GM12865 (cell line): ENCODE data around the gene IL11RA.

Source experiments
- DNase-seq: peaks from one replicate; pipeline ENCODE4 v3.0.0; 2010; ENCODE audit warnings: low read depth
- H3K4me3 ChIP-seq: 2 replicates; pipeline ENCODE4 v1.5.1; 2011; ENCODE audit warnings: mild to moderate bottlenecking, low read depth, low read length, control low read depth
- TF ChIP-seq, protein P1 (sequence below): IDR thresholded peaks from 2 replicates; pipeline ENCODE4 v1.5.1; 2011; ENCODE audit warnings: low read length, control low read depth, low read depth, inconsistent platforms; ENCODE audit not compliant: insufficient read depth; ENCODE audit errors: missing control alignments

IL11RA gene

DNA sequence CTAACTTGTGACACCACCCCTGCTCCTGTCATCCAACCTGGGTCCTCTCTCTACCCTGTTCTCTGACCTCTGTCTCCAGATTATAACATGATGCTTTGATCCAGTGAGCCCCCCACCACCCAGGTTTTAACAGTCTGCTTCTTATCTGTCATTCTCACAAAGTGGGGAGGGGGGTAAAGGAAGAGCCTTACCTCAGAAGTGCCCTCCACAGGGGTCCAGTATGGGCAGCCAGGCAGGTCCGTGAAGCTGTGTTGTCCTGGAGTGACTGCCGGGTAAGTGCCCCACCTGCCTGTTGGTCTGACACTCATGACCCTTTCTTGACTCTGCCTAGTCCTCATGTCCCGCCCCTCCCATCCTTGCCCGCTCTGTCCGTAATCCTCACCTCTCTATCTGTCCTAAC, 3.4 kb downstream of the IL11RA start:
- TF ChIP-seq, protein P1, sequence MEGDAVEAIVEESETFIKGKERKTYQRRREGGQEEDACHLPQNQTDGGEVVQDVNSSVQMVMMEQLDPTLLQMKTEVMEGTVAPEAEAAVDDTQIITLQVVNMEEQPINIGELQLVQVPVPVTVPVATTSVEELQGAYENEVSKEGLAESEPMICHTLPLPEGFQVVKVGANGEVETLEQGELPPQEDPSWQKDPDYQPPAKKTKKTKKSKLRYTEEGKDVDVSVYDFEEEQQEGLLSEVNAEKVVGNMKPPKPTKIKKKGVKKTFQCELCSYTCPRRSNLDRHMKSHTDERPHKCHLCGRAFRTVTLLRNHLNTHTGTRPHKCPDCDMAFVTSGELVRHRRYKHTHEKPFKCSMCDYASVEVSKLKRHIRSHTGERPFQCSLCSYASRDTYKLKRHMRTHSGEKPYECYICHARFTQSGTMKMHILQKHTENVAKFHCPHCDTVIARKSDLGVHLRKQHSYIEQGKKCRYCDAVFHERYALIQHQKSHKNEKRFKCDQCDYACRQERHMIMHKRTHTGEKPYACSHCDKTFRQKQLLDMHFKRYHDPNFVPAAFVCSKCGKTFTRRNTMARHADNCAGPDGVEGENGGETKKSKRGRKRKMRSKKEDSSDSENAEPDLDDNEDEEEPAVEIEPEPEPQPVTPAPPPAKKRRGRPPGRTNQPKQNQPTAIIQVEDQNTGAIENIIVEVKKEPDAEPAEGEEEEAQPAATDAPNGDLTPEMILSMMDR: no peak
- no peak for DNase-seq
- no peak overlapping the region for H3K4me3 ChIP-seq

DNA sequence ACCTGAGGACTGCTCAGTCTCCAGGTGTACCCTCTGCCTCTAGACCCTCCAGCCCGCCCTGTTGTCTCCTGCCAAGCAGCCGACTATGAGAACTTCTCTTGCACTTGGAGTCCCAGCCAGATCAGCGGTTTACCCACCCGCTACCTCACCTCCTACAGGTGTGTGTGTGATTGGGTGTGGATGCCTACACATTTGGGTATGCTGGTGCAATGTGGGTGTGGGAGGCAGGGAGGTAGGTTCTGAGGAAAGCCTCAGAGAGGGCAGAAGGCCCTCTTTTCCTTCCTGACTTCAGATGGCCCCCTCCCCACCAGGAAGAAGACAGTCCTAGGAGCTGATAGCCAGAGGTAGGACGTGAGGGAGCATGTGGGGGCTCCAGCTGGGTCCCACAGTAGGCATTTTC, 5.0 kb downstream of the IL11RA start:
- no peak for DNase-seq
- TF ChIP-seq, protein P1: no peak
- H3K4me3 ChIP-seq: no peak overlapping the region

DNA sequence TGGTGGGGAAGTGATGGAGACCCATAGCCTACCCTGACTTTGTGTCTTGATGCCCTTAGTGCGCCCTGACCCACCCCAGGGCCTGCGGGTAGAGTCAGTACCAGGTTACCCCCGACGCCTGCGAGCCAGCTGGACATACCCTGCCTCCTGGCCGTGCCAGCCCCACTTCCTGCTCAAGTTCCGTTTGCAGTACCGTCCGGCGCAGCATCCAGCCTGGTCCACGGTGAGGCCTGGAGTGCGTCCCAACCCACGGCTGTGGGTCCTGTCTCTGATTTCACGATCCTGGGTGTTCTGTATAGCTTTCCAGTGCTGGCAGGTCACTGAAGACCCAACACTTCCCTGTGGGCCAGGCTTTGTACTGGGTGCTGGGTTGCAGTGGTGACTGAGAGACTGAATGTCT, 6.5 kb downstream of the IL11RA start:
- TF ChIP-seq, protein P1: no peak
- no peak for DNase-seq
- H3K4me3 ChIP-seq: no peak overlapping the region

DNA sequence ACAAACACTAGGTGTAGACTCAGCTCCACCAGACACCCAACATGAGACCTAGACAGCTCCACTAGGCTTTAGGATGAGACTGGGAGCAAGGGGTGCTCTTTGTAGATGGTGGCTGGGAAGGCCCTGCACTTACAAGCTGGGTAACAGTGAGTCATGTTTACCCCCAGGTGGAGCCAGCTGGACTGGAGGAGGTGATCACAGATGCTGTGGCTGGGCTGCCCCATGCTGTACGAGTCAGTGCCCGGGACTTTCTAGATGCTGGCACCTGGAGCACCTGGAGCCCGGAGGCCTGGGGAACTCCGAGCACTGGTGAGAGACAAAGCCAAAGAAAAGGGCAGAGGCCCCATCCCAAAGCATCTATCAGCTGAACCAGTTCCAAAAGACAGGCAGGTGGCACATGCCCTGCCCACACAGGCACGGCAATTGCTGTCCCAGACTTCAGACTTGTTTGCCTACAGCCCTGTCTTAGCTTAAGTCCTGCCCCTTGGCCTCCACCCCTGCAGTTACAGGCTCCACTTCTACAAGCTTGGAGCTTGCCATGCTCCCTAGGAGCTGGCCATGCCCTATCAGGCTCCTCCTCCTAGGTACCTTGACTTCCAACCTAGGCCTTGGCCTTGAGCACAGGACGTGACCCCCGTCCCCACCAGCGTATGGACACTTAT, 7.7 kb downstream of the IL11RA start:
- TF ChIP-seq, protein P1: no peak
- DNase-seq: peak; percentile 37
- H3K4me3 ChIP-seq: no peak overlapping the region

DNA sequence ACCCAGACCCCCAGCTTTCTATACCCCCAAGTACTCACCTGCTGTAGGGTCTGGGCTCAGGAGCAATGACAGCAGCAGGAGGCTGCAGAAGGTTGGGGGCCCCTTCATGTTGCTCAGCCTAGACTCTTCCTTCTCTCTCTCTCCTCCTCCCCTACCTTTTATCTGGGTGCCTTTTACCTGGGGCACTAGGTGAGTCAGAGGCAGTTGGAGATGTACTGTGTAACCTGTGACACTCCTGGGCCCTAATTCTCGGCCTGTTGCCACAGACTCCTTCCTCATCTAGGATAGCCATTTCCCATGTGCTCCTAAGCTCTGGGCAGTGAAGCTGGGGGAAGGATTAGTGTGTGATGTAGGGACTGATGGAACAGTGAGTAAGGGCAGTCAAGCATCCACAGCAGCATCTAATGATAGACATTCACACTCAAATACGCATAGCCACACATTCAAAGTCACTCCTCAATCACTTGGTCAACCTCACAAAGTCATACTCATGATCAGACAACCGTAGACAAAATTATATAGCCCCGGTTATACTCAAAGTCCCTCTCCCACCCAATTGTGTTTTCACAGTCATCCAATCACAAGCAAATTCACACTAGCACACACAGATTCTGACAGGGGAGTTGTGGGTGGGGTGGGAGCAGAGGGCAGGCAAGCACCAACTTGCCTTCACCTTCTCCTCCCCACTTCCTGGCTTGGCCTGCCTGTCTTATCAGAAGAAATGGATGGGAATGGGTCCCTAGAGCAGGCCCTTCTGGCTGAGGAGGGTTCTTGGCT, 10.7 kb downstream of the IL11RA start, which contains the start of gene CCL27:
CCL27 (minus strand) TSS at position 132 of the 777 bp plus-strand sequence; CDS start at position 108, 24 bp downstream.
- H3K4me3 ChIP-seq: no peak within 1 kb of the TSS
- DNase-seq: no peak
- TF ChIP-seq, protein P1: no peak

DNA sequence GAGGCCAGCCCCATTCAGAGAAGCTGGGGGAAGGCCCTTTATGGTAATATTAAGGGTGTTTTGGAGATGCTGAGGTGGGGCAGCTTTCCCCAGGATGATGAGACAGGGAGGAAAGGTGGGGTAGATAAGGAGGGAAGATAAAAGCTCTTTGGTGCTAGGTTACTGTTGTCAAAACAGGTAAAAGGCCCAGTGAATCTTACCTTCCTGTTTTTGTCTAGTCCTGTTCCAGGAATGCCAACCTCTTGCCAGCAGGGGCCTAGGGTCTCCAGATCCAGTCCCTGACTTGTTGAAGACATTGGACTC, 11.3 kb downstream of the IL11RA start:
- TF ChIP-seq, protein P1: no peak

More for the DNA sequence above, 11.3 kb downstream of the IL11RA start:
- H3K4me3 ChIP-seq: no peak overlapping the region
- DNase-seq: no peak
